HepG2 (cell line): ENCODE data around the gene TSPAN31. TPM values are rescaled to one million over a fixed set of nuclear protein-coding genes. Genes with fewer than 3 reads are reported as not detected.

Source experiments
- ASH2L ChIP-seq: fragments of 300-600, 200-600 bp; sonication (generic); IDR thresholded peaks from 2 replicates; pipeline ENCODE4 v1.7.0; 2017; ENCODE audit warnings: low read depth, mild to moderate bottlenecking, moderate library complexity, mixed read lengths, low read length; ENCODE audit not compliant: insufficient read length
- CBX1 ChIP-seq: IDR thresholded peaks from one replicate; pipeline ENCODE4 v1.6.1; 2016; ENCODE audit warnings: antibody characterized with exemption, low read depth
- CEBPB ChIP-seq: IDR thresholded peaks from 2 replicates; pipeline ENCODE4 v1.6.1; 2011; ENCODE audit warnings: low read depth, low read length, improper control_type of control experiment, borderline replicate concordance
- FIP1L1 ChIP-seq: fragments of 200-400 bp; formaldehyde crosslinking; IDR thresholded peaks from 2 replicates; pipeline ENCODE4 v1.6.1; 2018; ENCODE audit warnings: low read depth, mild to moderate bottlenecking, low read length, moderate library complexity, borderline replicate concordance; ENCODE audit not compliant: insufficient read depth
- HOXD1 ChIP-seq: sonication (generic); formaldehyde crosslinking; IDR thresholded peaks from 2 replicates; pipeline ENCODE4 v1.5.0; 2020; ENCODE audit warnings: missing genetic modification reagents
- NCOA2 ChIP-seq: sonication (generic); formaldehyde crosslinking; IDR thresholded peaks from 2 replicates; pipeline ENCODE4 v1.8.0; 2022; ENCODE audit warnings: inconsistent platforms
- PHF5A ChIP-seq: IDR thresholded peaks from one replicate; pipeline ENCODE4 v1.6.1; 2018; ENCODE audit warnings: low read depth, missing genetic modification reagents; ENCODE audit not compliant: unreplicated experiment
- SOX6 ChIP-seq, 2 experiments: fragments of 450-650 bp in 1 of 2; sonication (generic) in 1 of 2; formaldehyde crosslinking in 1 of 2; IDR thresholded peaks; 2 replicates each; pipeline versions ENCODE4 v1.4.0 to v1.6.1; 2017 to 2020; ENCODE audit warnings: antibody characterized with exemption in 1 of 2, mild to moderate bottlenecking in 1 of 2, missing genetic modification reagents in 1 of 2
- SSRP1 ChIP-seq: IDR thresholded peaks from 2 replicates; pipeline ENCODE4 v1.6.1; 2016; ENCODE audit warnings: control low read depth
- TARDBP ChIP-seq: sonication (generic); formaldehyde crosslinking; IDR thresholded peaks from 2 replicates; pipeline ENCODE4 v1.8.0; 2022; ENCODE audit warnings: mild to moderate bottlenecking, missing genetic modification reagents
- TP53 ChIP-seq: sonication (generic); formaldehyde crosslinking; conservative IDR thresholded peaks from 2 replicates; pipeline ENCODE4 v1.4.0; 2020; ENCODE audit warnings: missing genetic modification reagents
- WIZ ChIP-seq: sonication (generic); formaldehyde crosslinking; IDR thresholded peaks from 2 replicates; pipeline ENCODE4 v1.5.1; 2020; ENCODE audit warnings: mild to moderate bottlenecking, missing genetic modification reagents
- ZEB1 ChIP-seq: IDR thresholded peaks from 2 replicates; pipeline ENCODE4 v1.6.1; 2012; ENCODE audit warnings: mild to moderate bottlenecking, low read depth, inconsistent platforms; ENCODE audit not compliant: insufficient replicate concordance
- ZFP36L1 ChIP-seq: sonication (generic); formaldehyde crosslinking; IDR thresholded peaks from 2 replicates; pipeline ENCODE4 v1.8.0; 2022; ENCODE audit warnings: mild to moderate bottlenecking, missing genetic modification reagents, moderate library complexity
- ZFY ChIP-seq: sonication (generic); formaldehyde crosslinking; IDR thresholded peaks from 2 replicates; pipeline ENCODE4 v1.4.0; 2020; ENCODE audit warnings: missing genetic modification reagents
- ZNF12 ChIP-seq: sonication (generic); formaldehyde crosslinking; IDR thresholded peaks from 2 replicates; pipeline ENCODE4 v1.5.0; 2020; ENCODE audit warnings: missing genetic modification reagents
- ZNF496 ChIP-seq: sonication (generic); formaldehyde crosslinking; IDR thresholded peaks from 2 replicates; pipeline ENCODE4 v1.8.1; 2023; ENCODE audit warnings: mild to moderate bottlenecking, moderate library complexity, missing genetic modification reagents; ENCODE audit not compliant: insufficient replicate concordance
- polyA plus RNA-seq, 8 experiments: library from polyadenylated mRNA; depleted of rRNA in 3 of 8; stranded (reverse) in 7 of 8; unstranded in 1 of 8; fragments of >200 nt; fragmentation: Illumina TruSeq in 4 of 8; extraction: Trizol in 4 of 8; gene quantifications; 2 replicates each; pipeline versions ENCODE4 v1.2.1 to v1.2.3, GENCODE V29; 2011 to 2016; ENCODE audit warnings: low read depth in 4 of 8, missing spikeins in 1 of 8, mixed read lengths in 1 of 8; ENCODE audit not compliant: insufficient read depth in 1 of 8
- total RNA-seq, 5 experiments: library from RNA; depleted of rRNA; stranded (reverse); fragments of >200 nt; fragmentation: Illumina TruSeq; extraction: Trizol; gene quantifications; 2 replicates each; pipeline ENCODE4 v1.2.3, GENCODE V29; 2016; ENCODE audit warnings: low read depth in 1 of 5
- TF ChIP-seq, protein P1 (sequence below): sonication (generic); formaldehyde crosslinking; IDR thresholded peaks from 2 replicates; pipeline ENCODE4 v1.4.0; 2020; ENCODE audit warnings: low read depth, mild to moderate bottlenecking, missing genetic modification reagents
- TF ChIP-seq, protein P2 (sequence below): sonication (generic); formaldehyde crosslinking; IDR thresholded peaks from 2 replicates; pipeline ENCODE4 v1.4.0; 2020; ENCODE audit warnings: mild to moderate bottlenecking, missing genetic modification reagents
- TF ChIP-seq, protein P3 (sequence below): sonication (generic); formaldehyde crosslinking; IDR thresholded peaks from 2 replicates; pipeline ENCODE4 v1.4.0; 2020; ENCODE audit warnings: missing genetic modification reagents, low read depth, mild to moderate bottlenecking, borderline replicate concordance
- TF ChIP-seq, protein P4 (sequence below): sonication (generic); formaldehyde crosslinking; IDR thresholded peaks from 2 replicates; pipeline ENCODE4 v1.4.0; 2020; ENCODE audit warnings: missing genetic modification reagents

Gene TSPAN31
- total and polyA plus RNA-seq, 2 of the 13 experiments (the other 11 are each of a cell fraction or from before 2014, with no cell fraction given): 10.4 to 24.6 TPM

DNA sequence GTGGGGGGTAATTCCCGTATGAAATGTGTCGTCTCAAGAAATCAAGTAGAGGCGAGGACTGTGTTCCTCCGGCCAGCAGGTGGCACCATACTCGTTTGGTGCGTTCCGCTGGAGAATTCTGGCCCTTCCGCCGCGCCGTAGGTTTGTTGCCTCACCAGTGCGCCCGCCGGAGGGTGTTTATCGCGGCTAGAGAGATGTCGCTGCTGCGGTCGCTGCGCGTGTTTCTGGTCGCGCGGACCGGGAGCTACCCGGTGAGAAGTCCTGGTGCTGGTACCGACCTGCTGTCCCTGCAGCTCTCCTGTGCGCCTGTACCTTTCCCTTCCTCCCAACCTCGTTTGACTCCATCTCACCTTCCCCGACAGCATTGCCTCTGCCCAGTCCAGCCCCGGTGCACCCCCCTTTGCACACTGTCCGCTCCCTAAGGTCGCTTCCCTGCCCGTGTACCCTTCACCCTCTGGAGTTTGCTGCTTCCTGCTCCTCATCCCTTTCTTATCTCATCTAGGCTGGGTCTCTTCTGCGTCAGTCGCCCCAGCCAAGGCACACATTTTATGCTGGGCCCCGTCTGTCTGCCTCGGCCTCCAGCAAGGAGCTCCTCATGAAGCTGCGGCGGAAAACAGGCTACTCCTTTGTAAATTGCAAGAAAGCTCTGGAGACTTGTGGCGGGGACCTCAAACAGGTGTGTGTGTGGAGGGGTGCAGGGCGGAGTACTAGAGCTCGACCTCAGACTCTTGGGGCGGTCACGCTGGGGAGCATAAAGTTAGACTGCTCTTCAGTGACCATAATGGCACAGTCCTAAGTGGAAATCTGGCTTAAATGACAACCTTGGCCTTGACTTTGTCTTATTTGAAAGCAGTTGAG lies 38.0 kb downstream of the TSPAN31 start, which contains the start of gene TSFM (continued):
- TF ChIP-seq TARDBP: peak; percentile 93
- peak; percentile 78 for TF ChIP-seq WIZ (CRISPR knock-in tag)
- TF ChIP-seq ZEB1: no peak
- TF ChIP-seq CBX1: peak; percentile 45
- TF ChIP-seq NCOA2: peak; percentile 64; the same call in 1 of the 2 replicates
- peak; percentile 93 for TF ChIP-seq ASH2L
- TF ChIP-seq, protein P1, sequence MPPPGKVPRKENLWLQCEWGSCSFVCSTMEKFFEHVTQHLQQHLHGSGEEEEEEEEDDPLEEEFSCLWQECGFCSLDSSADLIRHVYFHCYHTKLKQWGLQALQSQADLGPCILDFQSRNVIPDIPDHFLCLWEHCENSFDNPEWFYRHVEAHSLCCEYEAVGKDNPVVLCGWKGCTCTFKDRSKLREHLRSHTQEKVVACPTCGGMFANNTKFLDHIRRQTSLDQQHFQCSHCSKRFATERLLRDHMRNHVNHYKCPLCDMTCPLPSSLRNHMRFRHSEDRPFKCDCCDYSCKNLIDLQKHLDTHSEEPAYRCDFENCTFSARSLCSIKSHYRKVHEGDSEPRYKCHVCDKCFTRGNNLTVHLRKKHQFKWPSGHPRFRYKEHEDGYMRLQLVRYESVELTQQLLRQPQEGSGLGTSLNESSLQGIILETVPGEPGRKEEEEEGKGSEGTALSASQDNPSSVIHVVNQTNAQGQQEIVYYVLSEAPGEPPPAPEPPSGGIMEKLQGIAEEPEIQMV (CRISPR knock-in tag): peak; percentile 59; the same call in 1 of the 2 replicates
- no peak for TF ChIP-seq FIP1L1
- no peak for TF ChIP-seq ZNF496
- TF ChIP-seq TP53 (CRISPR knock-in tag): 0 out of 2 replicates have a peak, but pooled peaks have one; percentile 42
- TF ChIP-seq, protein P2, sequence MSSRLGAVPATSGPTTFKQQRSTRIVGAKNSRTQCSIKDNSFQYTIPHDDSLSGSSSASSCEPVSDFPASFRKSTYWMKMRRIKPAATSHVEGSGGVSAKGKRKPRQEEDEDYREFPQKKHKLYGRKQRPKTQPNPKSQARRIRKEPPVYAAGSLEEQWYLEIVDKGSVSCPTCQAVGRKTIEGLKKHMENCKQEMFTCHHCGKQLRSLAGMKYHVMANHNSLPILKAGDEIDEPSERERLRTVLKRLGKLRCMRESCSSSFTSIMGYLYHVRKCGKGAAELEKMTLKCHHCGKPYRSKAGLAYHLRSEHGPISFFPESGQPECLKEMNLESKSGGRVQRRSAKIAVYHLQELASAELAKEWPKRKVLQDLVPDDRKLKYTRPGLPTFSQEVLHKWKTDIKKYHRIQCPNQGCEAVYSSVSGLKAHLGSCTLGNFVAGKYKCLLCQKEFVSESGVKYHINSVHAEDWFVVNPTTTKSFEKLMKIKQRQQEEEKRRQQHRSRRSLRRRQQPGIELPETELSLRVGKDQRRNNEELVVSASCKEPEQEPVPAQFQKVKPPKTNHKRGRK (CRISPR knock-in tag): no peak
- TF ChIP-seq ZNF12 (CRISPR knock-in tag): peak; percentile 45; the same call in 1 of the 2 replicates
- no peak for TF ChIP-seq SSRP1 (CRISPR knock-in tag)
- TF ChIP-seq HOXD1 (CRISPR knock-in tag): peak; percentile 78; the same call in 1 of the 2 replicates
- peak; percentile 89 for TF ChIP-seq ZFP36L1 (CRISPR knock-in tag)
- TF ChIP-seq SOX6 (IDR thresholded peaks at IDR 0.05): no peak
- peak; percentile 78 for TF ChIP-seq SOX6 (CRISPR knock-in tag; IDR thresholded peaks at IDR 0.05)
- peak; percentile 79 for TF ChIP-seq ZFY (CRISPR knock-in tag)
- TF ChIP-seq PHF5A (CRISPR knock-in tag): no peak
- TF ChIP-seq, protein P3, sequence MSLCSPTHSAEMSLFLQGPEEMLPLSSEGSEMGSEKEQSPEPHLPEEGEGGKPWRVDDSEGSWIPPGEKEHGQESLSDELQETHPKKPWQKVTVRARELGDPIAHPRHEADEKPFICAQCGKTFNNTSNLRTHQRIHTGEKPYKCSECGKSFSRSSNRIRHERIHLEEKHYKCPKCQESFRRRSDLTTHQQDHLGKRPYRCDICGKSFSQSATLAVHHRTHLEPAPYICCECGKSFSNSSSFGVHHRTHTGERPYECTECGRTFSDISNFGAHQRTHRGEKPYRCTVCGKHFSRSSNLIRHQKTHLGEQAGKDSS (CRISPR knock-in tag): peak; percentile 85; the same call in 1 of the 2 replicates
- peak; percentile 93 for TF ChIP-seq CEBPB
- TF ChIP-seq, protein P4, sequence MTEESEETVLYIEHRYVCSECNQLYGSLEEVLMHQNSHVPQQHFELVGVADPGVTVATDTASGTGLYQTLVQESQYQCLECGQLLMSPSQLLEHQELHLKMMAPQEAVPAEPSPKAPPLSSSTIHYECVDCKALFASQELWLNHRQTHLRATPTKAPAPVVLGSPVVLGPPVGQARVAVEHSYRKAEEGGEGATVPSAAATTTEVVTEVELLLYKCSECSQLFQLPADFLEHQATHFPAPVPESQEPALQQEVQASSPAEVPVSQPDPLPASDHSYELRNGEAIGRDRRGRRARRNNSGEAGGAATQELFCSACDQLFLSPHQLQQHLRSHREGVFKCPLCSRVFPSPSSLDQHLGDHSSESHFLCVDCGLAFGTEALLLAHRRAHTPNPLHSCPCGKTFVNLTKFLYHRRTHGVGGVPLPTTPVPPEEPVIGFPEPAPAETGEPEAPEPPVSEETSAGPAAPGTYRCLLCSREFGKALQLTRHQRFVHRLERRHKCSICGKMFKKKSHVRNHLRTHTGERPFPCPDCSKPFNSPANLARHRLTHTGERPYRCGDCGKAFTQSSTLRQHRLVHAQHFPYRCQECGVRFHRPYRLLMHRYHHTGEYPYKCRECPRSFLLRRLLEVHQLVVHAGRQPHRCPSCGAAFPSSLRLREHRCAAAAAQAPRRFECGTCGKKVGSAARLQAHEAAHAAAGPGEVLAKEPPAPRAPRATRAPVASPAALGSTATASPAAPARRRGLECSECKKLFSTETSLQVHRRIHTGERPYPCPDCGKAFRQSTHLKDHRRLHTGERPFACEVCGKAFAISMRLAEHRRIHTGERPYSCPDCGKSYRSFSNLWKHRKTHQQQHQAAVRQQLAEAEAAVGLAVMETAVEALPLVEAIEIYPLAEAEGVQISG: peak; percentile 100
